Cardiac septum (tissue), 1 donor: ENCODE results near the gene HTR6. TPM values are rescaled to one million over a fixed set of nuclear protein-coding genes. Genes with fewer than 3 reads are reported as not detected.
"Not testable (repeated sequence)": the region's sequence is repeated elsewhere in the genome, so short reads cannot be mapped to it uniquely, and the experiment has no call there.

ENCODE experiments used
- DNase-seq: peaks from one replicate; pipeline ENCODE4 v3.0.0-alpha.2; 2020; ENCODE audit warnings: low spot score
- intact Hi-C: fragments of 100-400 bp; cut with DNase I; formaldehyde crosslinking; loops from one replicate; pipeline ENCODE4 v1.14.0; 2022
- long read RNA-seq: library from polyadenylated mRNA; unstranded; transcript quantifications from one replicate; pipeline ENCODE4 v2.0.0, GENCODE V29; 2021
- total RNA-seq: library from RNA; stranded (reverse); fragmentation: NEBNext Ultra II Directional; extraction: Animal tissue kit (Norgen Biotek cat#: 25700); gene quantifications from one replicate; pipeline ENCODE4 v1.2.1, GENCODE V29; 2021
- donor health status: DM: no; HTN: no; CAD: no.

HTR6 gene
- not detected for total RNA-seq
- long read RNA-seq, result 0 reads

DNA sequence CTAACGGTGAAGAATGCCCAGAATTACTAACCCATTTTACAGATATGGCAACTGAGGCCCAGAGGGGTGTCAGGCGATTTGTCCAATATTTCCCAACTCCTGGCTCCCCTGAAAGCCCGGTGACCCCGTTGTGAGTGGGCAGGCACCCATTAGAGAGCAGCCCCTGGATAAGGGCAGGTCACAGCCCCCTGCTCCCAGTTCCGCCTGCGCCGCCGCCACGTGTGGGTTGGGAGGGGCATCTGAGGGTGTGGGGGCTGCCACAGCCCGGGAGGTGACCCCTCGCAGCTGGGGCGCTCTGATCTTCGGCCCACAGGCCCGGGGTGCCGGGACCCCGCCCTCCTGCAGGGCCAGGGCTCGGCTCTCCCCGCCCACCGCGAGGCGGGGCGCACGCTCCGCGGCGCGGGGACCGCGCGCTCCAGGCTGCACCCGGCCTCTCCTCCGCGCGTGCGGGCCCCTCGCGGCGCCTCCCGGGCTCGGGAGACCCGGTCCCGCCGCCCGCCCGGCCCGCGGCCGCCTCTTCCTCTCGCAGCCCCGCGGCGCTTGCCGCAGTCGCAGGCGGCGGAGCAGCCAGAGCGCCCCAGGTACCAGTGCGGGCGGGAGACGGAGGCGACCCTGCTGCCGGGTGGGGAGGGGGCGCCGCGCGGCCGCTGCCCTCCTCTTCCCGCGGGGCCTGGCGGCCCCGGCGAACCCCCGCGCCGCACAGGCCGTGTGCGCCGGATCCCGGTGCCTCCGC is at the start of gene HTR6:
Gene HTR6, plus strand, starts transcription at position 423 of the 733 bp plus-strand sequence. CDS start 879 bp downstream, outside the sequence.
- intact Hi-C loops, result no loop called here
- no peak for DNase-seq

- no peak for DNase-seq
- intact Hi-C loops, result no loop called here
Measured at GRCh38 chr1:19615438-19615837, 49.2 kb upstream of the HTR6 start.

DNA sequence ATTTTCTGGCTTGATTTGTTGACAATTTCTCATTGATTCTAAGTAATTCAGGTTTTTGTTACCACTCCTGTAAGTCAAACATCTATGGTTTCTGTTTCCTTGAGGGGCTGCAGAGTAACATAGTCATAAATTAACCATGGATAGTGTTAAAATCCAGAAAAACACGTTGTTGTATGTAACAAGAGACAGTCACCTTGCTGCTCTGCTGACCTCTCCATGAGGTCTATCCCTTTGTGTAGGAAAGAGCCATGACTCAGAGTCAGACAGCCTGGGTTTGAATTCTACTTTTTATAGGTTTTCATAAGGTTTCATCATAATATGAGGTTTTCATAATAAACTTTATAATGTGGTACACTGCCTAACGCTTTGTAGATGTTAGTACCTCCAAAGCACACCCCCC is 48.2 kb upstream of the HTR6 start:
- DNase-seq, result no peak
- intact Hi-C loops, result no loop called here

DNA sequence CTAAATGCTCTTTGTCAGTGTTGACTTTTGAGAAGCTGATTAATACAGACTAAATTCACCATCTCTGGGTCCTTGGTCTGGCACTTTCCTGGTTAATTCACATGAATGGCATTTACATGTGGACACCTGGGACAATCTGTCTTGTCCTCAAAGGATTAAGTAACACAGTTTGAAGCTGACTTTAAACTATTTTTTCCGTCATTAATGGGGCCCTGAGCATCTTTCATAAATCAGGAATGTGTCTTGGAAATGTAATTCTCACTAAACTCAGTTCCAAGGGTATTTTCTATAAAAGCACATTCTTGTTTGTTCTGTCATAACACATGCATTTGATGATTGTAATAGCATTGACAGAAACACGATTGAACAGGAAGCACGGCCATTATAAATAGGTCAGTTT is 47.3 kb upstream of the HTR6 start:
- intact Hi-C loops, result no loop called here
- DNase-seq, result no peak

DNA sequence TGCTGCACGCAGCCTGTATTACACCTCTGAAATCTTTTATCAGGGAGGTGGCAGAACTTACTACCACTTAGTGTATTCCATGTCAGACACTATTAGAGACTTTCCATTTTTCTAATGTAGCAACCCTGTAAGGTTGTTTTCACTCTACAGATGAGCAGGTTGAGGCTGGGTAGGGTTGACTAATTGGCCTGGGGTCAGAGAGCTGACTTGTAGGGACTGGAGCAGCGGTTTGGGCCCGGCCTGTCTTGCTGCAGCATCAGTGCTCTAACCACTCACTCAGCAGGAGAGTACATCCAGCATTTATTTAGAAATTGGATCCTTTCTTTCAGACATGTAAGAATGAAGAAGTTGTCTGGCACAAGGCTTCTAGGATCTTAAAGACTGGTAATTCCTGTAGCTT is 46.2 kb upstream of the HTR6 start:
- intact Hi-C loops, result no loop called here
- DNase-seq, result no peak

DNA sequence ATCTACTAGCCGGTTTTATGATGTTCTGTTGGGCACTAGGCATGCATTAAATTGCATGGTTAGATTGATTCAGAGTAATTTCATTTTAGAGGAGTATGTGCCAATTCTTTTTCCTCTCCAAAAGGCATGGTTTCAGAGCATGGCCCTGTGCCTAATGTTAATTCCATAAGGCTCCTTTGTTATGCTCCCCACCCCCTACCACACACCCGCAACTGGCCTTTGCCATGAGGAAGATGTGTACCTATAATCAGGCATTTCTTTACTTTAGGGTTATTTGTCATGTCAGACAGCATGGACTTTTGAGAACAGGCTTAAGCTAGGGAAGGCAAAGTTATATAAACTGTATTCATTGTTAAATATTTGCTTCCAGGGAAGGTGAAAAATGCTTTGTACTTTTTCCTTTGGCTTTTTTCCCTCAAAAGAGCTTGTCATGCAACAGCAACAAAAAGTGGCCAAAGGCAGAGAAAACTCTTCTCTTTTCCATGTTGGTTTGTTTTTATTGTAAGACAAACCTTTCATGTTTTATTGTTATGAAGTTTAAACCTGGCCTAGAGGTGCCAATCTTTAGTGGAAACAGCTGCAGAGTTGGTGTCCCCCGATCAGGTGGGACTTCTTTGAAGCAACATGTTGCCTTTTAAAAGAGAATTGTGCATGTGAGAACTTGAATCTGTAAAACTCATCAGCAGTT is 44.8 kb upstream of the HTR6 start:
- intact Hi-C loops, result no loop called here
- no peak for DNase-seq

DNA sequence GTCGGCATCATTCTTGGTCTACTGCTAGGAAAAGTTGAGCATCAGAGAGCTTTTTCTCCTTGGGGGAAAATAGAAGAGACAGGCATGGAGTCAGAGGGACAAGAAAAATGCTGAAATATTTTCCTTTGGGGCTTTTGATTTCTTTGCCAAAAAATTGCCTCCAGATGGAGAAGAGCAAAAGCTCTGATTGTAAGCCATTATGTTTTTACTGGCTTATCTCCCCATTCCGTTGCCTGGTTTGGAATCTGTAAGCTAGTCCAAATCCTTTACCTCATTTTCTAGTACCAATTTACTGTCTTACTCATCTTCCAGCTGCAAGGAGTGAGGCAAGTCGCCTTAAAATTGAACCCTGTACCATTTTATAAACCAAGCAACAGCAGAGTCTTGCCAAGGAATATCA is 43.9 kb upstream of the HTR6 start:
- no peak for DNase-seq
- intact Hi-C loops, result no loop called here

DNA sequence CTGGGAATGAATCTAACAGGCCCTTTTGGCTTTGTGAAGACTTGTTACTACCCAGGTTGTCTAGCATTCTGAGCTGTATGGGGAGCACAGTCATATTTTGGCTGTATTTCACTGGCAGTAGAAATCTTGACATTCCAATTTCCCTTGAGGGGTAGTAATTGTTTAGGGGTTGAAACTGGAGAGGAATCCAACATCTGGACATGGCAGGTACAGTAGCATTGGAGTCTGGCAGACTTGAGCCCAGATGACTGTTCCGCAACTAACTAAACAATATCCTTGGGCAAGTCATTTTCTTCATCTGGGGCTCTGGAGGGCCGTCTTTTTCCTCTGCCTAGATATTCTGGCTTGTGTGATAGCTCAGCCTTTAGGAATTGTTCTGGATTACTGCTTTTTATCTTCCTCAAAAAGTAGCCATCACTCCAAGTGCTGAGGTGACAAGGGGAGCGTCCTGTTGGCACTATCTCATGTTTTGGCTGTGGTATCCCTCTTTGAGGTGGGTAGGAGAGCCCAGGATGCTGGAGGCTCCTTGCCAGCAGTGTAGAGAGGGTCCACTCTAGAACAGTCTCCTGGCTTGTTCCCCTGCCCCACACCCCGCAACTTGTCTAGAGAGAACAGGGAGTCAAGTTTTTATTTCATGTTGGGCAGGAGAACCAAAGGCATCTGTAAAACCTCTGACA is 43.3 kb upstream of the HTR6 start:
- no peak for DNase-seq
- intact Hi-C loops, result no loop called here

GRCh38 chr1:19622204-19622603 is 42.5 kb upstream of the HTR6 start:
- intact Hi-C loops, result no loop called here
- DNase-seq, result no peak

GRCh38 chr1:19623523-19623922 is 41.2 kb upstream of the HTR6 start:
- intact Hi-C loops, result no loop called here
- no peak for DNase-seq

DNA sequence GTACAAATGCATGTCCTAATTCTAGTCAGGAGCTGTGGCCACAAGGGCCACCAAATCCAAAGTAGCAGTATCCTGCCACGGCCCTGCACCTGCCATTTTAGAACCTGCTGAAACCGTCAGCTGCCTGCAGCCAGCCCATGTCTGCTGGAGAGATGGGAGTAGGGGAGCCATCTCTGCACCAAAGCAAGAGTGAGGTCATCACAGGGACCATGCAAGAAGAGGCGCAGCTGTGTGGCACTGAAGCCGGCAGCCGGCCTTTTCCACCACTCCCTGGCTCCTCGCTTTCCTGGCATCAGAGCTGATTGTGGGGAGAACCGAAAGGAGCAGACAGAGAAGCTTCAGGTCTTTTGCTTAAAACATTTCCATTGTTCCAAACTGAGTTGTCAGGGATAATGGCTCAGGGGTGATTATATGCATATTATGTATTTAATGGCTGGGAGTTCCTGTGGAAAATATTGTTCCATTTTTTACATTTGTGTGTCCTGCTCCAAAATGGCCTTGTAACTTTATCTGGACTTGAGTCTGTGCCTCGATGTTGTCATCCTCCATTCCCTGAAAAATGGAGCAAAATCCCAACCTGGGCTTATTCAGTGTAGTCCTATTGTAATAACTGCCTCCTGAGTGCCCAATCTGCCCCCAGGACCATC is 39.3 kb upstream of the HTR6 start:
- no peak for DNase-seq
- intact Hi-C loops, result no loop called here

GRCh38 chr1:19628879-19629278 is 35.8 kb upstream of the HTR6 start:
- intact Hi-C loops, result no loop called here
- DNase-seq, result no peak

DNA sequence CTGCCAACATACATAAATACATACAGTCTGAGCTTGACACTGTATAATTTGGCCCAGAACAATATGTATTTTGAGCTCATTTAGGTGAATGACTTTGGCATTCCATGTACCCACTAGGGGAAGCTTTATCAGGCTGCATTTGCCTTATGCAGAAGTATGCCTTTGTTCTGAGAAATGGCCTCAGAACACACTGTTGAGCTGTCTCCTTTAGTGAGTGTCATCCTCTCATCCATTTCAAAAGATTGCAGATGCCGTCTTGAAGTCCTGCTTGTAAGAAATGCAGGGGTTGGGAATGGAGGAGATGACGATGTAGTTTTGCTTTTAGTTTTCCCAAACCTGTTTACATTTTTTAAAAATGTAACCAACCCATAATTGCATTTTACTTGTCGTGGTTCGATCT is 35.3 kb upstream of the HTR6 start:
- intact Hi-C loops, result no loop called here
- DNase-seq, result no peak

DNA sequence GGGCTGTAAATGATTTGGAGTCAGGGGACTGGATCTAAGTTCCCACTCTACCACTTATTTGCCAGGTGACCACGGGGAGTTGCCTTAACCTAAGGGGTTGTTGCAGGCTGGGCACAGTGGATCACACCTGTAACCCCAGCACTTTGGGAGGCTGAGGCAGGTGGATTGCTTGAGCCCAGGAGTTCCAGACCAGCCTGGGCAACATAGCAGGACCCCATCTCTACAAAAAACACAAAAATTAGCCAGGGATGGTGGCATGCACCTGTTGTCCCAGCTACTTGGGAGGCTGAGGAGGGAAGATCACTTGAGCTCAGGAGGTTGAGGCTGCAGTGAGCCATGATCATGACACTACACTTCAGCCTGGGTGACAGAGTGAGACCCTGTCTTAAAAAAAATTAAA is 34.5 kb upstream of the HTR6 start:
- intact Hi-C loops, DNase-seq: not testable (repeated sequence)

- no peak for DNase-seq
- intact Hi-C loops, result no loop called here
Measured at GRCh38 chr1:19630720-19631395, 33.8 kb upstream of the HTR6 start.

GRCh38 chr1:19632211-19632610 is 32.5 kb upstream of the HTR6 start:
- intact Hi-C loops, result no loop called here
- DNase-seq, result no peak

- intact Hi-C loops, result no loop called here
Measured at GRCh38 chr1:19633106-19633505, 31.6 kb upstream of the HTR6 start.

DNA sequence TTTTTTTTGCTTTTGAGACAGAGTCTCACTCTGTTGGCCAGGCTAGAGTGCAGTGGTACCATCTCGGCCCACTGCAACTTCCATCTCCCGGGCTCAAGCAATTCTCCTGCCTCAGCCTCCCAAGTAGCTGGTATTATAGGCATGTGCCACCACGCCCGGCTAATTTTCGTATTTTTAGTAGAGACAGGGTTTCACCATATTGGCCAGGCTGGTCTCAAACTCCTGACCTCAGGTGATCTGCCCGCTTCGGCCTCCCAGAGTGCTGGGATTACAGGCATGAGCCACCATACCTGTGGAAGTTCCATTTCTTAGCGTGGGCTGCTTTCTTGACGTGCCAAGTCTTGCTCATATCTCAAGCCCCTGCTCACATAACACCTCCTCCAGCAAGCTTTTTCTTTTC is 29.6 kb upstream of the HTR6 start:
- DNase-seq, intact Hi-C loops: not testable (repeated sequence)

More at GRCh38 chr1:19633106-19633505, 31.6 kb upstream of the HTR6 start:
- DNase-seq, result no peak

GRCh38 chr1:19635646-19636045 is 29.0 kb upstream of the HTR6 start:
- intact Hi-C loops, result no loop called here
- DNase-seq, result no peak

GRCh38 chr1:19636065-19636464 is 28.6 kb upstream of the HTR6 start:
- DNase-seq, result no peak
- intact Hi-C loops, result no loop called here
